ENCODE data around the gene PPL.
"Not testable (repeated sequence)": the region's sequence is repeated elsewhere in the genome, so short reads cannot be mapped to it uniquely, and the experiment has no call there.

The PPL gene

DNA sequence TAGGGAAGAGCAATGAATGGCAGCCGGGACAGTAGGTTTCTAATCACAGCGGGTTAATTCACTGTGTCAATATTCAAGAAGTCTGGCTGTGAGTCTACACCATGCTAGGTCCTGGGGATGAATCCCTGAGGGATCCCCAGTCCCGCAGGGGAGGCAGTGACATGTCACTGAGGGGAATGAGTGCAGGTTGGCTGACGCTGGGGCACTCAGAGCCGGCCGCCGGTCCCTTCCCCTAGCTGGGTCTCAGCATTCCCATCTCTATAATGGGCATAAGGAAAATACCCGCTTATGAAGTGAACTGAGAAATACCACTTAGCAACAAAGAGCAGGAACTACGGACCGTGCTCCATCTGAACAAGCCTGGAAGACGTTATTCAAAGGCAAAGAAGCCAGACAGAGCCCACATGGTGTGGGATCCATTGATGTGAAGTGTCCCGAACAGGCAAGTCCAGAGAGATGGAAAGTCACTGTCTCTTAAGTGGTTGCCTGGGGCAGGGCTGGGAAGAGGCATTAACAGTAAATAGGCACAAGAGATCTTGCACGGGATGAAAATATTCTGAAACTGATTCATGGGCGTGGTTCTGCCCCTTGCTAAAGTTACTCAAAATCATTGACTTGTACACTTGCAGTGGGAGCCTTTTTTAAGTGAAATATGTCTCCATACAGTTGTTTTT, 31.9 kb downstream of the PPL start:
- no peak for DNase-seq (ENCODE audit: low read depth)

DNA sequence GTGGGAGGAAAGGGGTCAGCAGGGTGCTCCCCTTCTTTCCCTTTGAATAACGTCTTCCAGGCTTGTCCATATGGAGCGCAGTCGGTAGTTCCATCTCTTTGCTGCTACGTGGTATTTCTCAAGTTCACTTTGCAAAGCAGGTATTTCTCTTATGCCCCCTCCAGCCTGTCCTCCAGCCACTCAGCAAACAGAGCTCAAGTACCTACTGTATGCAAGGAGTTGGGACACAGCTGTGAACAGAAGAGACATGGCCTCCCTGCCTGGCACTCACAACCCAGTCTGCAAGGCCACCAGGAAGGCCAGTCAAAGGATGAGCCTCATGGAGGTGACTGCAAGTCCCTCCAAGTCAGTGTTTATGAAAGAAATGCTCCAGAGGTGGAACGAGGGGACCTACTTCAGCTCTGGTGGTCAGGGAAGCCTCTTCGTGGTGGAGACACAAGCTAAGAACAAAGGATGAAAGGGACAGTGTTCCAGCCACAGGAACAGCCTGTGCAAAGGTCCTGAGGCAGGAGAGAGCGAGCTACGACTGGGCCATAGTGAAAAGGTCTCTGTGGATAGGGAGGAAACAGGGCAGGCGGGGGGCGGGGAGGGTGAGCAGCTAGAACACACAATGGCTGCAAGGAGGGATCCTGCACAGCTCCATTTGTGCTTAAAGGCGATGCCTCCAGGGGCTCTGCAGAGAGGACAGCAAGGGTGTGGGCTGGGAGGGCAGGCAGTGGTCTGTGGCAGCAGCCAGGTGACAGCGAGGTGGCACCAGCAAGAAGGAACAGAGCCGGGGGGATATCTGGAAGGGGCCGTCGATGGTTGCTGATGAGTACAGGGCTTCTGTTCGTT, 32.6 kb downstream of the PPL start:
- no peak for DNase-seq (ENCODE audit: low read depth)

DNA sequence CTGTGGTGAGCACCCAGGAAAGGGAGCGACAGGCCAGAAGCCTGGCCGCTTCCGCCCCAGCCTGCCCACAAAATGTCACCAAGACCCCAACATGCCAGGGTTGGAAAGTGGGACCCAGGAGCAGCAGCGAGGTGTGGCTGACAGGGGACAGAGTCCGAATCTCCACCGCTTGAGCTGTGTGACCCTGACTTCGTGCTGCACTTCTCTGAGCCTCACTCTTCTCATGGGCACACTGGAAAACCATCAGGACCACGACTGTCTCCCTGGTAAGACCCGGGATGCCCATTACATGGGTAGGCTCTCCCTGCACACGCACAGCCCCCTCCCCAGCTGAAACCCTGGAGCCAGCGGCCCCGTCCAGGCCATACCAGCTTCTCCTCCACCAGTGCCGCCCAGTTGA, 34.9 kb downstream of the PPL start:
- DNase-seq (ENCODE audit: low read depth): no peak

DNA sequence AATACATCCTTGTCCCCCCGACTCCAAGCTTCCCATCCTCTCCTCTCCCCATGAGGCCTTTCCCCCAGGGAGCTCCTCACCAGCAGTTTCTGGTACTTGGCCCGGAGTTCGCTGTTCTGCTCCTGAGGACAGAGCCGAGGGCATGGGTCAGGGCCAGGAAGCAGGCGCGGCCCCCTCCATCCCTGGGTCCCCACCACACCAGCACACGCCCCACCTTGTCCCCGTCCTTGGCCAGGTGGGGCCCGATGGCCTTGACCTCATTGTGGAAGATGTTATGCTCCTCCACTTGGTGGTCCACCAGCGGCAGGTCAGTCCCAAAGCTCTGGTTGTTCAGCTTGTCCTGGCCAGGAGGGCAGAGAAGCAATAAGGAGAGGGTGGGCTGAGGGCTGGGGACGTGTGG, 36.2 kb downstream of the PPL start:
- no peak for DNase-seq (ENCODE audit: low read depth)

DNA sequence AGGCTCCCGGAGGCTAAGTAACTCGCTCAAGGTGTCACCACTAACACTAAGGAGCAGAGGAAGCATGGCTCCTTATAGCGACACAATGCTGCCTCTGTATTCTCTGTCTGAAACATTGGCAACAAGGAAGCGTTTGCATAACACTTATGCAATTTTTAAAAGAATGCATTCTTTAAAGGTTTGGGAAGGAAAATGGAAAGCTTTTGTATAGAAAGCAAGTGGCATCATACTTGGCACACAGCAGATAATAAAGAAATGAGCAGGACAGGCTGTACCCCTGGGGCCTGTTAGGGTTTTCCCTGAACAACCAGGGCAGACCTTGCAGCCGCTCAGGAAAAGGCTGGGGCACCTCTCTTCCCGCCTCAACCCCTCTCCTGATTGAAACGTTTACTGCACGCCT, 36.9 kb downstream of the PPL start:
- no peak for DNase-seq (ENCODE audit: low read depth)

DNA sequence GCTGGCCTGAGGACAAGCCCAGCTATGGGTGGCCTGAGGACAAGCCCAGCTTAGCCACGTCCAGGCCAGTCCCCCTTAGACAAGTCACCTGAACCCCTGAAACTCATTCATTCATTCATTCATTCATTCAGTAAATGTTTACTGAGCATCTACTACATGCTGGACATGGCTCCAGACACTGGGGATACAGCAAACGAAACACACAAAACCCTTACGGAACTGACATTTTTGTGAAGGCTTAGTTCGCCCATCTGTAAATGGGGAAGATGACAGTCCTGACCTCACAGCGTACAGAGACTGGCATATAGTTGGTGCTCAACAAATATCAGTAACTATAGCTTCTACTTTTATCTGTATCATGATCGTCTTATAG, 37.5 kb downstream of the PPL start:
- DNase-seq (ENCODE audit: low read depth): no peak

DNA sequence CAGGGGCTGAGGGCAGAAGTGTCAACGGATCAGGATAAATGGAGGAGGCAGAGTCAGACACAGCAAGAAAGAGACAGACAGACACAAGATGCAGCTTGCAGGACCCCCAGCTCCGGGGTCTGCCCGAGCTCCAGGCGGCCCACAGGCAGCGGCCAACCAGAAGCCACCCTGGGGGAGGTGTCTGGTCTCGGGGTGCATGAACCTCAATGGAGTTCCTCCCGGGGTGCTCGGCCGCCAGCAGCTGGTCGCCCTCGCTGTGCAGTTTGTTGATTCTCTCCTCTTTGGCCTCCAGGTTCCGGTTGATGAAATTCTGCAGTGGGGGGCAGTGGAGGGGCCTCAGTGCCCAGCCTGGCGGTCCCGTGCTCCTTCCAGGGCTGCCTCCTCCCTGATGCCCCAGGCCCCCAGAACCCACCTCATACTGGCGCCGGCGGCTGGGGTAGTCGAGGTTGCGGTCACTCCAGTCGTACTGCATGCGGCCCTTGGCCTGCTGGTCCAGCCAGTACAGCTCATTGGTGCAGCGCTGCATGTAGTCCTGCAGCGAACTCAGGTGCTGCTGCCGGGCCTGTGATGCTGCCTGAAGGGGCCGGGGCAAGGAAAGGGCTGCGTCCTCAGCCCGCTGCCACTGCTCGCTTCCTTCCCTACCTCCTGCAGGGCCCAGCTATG, 38.0 kb downstream of the PPL start:
- no peak for DNase-seq (ENCODE audit: low read depth)

DNA sequence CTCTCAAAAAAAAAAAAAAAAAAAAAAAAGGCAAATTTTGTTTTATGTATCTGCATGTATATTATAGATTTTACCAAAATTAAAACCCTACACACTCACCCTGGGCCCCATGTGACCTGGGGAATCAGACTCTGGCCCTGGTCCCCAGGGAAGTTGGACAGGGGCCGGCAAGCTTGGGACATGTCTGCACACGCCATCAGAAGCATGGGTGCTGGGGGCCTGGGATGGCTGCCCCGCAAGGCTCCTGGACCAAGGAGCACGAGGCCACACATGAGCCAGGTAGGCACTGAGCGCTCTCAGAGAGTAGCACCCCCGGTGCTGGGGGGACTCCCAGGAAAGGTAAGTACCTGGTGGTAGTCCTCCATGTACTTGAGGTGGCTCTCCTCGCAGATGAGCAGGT, 39.6 kb downstream of the PPL start:
- DNase-seq (ENCODE audit: low read depth): no peak

DNA sequence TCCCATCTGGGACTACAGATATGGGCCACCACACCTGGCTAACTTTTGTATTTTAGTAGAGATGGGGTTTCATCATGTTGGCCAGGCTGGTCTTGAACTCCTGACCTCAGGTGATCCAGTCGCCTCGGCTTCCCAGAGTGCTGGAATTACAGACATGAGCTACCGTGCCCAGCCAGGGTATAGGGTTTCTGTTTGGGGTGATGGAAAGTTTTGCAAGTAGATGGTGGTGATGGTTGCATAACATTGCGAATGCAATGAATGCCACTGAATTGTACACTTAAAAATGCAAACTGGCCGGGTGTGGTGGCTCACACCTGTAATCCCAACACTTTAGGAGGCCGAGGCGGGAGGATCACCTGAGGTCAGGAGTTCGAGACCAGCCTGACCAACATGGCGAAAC, 40.2 kb downstream of the PPL start:
- not testable (repeated sequence) for DNase-seq (ENCODE audit: low read depth)

DNA sequence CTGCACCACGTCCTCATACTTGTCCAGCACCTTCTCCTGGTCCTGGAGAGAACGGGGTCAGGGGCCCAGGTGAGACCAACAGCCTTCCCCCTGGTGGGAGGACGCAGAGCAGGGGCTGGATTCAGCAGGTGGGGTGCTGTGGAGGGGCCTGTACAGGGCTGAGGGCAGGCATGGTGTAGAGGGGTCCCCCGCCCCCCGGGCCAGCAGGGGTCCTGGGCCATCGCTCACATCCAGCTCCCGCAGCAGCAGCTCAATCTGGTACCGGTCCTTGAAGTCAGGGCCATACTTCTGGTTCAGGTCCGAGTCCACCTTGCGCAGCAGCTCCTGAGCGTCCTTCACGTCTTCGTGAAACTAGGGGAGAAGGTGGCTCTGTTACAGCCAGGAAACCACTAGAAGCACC, 41.6 kb downstream of the PPL start:
- DNase-seq (ENCODE audit: low read depth): no peak

DNA sequence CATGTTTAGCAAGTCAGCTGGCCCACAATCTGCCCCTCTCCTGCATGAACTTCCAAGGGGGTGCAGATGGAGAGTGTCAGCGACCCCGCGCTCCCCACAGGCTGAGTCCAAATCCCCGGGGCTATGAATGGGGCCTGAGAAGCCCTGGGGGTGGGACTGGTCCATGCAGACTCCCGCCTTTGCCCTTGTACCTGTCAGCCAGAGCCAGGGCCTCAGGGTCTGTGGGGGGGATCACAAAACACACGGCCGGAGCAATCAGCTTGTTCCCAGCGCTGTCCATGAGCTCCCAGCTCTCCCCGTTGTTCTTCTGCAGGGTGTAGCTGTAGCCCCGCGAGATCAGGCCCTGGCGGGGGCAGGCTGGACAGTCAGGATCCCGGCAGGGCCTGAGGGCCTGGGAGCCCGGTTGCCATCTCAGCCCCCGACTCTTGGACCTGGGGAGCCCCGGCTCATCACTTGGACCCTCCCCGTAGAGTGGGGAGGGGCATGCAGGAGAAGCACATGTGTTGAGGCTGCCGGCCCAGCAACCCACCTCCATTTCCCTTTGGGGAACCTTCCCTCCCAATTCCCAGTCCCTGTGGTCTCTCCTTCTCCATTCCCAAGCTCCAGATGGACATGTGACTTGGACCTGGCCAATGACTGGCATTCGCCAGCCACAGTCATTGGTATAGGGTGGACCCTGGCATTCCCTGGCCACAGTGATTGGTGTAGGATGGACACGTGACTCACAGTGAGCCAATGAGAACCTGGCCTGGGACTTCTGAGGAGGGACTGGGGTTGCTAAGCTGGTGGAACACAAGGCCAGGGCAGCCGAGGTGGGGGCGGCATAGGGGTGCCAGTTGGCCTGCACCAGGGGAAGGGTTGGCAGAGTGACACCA, 42.4 kb downstream of the PPL start:
- no peak for DNase-seq (ENCODE audit: low read depth)

DNA sequence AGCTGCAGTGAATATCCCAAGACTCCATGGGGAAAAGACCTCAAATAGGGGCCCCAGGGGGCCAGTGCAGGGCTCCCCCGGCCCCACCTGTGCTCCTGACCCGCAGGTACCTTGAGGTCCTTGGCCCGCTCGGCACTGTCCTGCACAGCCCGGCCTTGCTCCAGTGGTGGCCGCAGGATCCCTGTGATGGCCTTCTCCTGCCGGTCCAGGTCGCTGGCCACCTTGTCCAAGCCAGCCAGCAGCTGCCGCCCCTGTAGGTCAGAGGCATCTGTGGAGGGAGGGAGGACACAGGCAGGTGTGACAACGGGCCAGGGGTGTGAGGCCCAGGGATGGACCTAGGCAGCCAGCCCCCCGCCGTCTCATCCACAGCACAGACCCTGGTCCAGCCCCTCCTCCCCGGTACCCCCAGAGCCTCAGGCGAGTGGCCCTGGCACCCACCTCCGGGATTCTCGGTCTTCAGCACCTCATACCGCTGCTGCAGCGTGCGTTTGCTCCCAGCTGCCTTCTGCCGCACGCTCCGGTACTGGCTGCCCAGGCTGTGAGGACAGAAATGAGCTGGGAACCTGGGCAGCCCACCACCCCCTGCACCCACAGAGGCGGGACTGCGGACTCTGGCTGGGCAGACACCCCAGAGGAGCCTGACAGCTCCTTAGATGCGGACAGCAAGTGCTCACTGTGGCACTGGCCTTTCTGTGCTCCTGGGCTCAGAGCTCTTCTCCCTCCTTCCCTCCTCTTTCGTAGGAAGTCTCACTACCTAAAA, 43.7 kb downstream of the PPL start:
- DNase-seq (ENCODE audit: low read depth): no peak

DNA sequence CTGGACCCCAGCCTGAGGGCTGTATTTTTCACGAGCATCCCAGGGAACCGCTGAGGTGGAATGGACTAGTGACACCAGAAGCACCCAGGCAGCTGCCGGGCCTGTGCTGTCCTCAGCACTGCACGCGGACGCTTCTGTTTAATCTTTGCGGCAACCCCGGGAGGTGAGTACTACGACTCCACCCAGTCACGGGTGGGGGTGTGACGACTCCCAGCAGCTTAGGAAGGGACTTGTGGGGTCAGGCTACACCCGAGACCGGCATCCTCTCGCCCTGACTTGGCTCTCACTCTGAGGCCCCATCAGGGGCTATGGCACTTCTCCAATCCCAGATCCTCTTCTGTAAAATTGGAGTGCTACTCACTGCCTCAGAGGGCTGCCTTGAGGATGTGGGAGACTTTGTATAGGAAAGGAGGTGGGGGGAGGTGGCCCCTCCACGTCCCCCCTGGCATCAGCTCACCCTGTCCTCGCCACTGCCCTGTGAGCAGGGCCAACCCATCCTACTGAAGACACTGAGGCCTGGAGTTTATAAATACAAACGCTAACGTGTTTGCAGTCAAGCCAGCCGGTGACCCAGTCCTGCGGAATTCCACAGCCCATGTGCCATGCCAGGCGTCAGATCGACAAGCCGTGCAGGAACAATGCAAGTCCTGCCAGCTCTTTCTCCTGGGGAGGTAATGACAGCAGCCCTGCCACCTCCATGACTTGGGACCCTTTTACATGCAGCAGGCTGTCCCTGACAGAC, 44.4 kb downstream of the PPL start:
- no peak for DNase-seq (ENCODE audit: low read depth)

DNA sequence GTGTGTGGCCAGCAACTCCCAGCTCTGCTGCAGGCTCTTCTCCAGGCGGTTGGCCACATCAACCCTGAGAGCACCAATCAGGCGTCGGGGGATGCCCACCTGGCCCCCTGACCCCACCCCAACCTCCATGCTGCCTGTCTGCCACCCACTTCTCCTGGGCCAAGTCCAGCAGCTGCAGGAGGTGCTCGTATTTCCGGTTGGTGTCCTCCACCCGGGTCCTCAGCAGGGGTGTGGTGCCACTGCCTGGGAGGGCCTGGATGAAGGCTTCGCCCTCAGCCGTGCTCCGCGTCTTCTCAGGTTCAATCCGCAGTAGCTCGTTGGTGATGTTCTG, 45.1 kb downstream of the PPL start:
- no peak for DNase-seq (ENCODE audit: low read depth)

DNA sequence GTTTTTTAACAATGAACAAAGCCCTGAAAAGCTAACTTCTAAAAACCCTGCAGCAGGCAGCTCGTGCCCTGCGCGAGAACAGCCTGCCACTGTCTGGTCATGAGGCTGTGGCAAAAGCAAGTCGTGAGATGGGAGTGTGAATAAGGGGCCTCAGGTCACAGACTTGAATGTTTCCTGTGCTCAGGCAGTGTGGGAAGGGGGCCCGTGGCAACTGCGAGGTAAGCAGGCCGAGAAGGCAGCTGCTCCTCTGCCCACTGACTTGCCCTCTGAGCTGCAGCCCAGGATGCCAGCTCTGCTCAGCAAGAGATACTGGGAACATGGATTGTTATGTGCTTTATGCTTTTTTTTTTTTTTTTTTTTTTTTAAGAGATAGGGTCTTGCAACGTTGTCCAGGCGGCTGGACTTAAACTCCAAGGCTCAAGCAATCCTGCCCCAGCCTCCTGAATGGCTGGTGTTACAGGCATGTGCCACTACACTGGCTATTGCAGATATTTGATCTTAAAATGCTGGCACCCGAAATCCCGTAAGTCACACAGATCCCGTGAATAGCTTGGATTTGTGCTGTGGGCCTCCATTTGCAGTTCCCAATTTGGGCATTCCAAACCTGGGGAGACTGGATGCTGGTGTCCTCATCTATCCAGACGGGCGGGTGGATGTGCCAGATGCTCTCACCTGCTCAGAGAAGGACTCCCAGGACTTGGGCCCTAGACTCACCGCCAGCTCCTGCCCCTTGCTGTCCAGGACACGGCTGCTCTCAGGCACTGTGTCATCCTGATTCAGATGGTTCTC, 45.7 kb downstream of the PPL start:
- no peak for DNase-seq (ENCODE audit: low read depth)

DNA sequence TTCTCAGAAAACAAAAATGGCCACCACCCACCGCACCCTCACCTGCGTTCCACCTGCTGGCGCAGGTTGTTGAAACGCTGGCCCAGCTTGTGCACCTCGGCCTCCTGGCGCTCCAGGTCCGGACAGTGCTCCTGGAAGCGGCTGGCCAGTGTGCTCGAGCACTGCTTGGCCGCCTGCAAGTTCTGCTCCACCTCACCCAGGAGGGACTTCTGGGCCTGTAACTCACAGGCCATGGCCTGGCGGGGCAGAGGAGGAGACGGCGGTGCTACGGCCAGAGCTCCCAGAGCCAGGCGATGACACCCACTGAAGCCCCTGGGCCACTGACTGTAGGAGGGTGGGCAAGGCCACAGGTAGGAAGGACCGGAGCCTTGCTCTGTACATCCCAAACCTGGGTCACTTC, 46.3 kb downstream of the PPL start:
- no peak for DNase-seq (ENCODE audit: low read depth)

DNA sequence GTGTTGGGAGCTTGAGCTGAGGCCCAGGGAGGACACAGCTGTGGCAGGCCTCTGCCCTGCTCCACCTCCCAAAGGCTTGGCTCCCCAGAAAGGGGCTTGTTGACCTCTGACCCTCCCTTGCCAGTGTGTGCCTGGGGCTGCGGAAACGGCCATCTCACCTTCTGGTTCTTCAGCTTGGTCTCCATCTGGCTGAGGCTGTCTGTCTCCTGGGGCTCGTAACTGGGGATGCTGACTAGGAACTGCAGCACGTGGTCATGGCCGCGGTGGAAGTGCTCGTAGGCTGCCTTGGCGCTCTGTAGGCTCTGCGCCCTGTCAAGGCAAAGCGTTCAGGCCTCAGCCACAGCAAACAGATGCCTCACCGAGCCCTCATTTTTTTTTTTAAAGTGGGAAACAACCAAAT, 46.9 kb downstream of the PPL start:
- no peak for DNase-seq (ENCODE audit: low read depth)

DNA sequence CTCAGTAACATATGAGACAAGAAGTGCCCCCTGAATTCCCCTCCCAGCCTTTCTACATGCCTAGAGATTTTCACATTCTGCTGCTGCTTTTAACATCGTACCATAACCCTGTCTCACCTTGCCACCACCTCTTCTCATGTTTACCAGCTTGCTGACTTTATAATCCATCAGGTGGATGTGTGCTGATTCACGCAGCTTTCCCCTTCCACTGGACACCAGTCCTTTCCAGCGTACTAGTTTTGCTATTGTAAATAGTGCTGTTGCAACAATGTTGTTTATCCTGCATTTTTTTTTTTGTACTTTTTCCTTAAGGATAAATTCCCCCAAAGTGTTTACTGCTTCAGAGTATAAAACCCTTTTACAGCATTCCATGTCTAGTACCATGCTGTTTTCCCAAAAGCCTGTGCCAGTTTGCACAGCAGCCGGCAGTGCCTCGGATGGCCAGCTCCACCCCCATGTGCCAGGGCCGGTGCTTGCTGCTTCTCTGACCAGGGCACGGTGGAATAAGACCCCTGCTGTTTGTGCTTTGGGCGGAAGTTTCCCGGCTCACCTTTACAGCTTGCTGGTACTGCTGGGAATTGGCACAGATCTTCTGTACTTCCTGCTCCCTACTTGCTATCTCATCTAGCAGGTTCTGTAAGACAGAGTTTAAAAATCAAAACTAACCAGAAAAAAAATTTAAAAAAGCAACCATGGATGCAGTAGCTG, 48.4 kb downstream of the PPL start:
- no peak for DNase-seq (ENCODE audit: low read depth)

DNA sequence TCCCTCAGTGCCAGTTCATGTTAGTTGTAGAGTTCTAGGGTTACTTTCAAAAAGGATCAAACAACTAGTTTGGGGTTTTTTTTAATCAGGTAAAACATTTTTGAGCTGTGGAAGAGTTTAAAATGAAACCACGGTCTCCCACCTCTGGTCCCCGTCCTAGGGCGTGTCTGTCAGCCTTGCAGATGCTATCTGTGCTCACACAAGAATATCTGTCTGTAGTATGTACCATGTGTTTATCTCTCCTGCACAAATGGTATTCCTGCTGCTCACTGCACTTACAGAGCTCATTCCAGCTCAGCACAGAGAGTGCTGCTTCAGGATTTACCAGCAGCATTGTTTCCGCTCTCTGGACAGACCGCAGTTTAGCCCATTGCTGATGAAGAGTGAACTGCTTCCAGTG, 50.8 kb downstream of the PPL start:
- DNase-seq (ENCODE audit: low read depth): no peak

Data from activated T-cell treated with anti-CD3 and anti-CD28 coated beads for 24 hours (primary cell).